Epithelial cell of esophagus (primary cell): ENCODE measurements around the gene CPNE7.

ENCODE experiments used
- DNase-seq: peaks from one replicate; pipeline ENCODE4 v3.0.0; 2010; ENCODE audit warnings: low read depth
- H3K4me3 ChIP-seq: 2 replicates; pipeline ENCODE4 v1.5.1; 2011; ENCODE audit warnings: mild to moderate bottlenecking, low read length, control low read depth
- TF ChIP-seq, protein P1 (sequence below): IDR thresholded peaks from 2 replicates; pipeline ENCODE4 v1.5.1; 2011; ENCODE audit warnings: low read depth, mild to moderate bottlenecking, low read length, control low read depth, inconsistent platforms; ENCODE audit not compliant: insufficient read depth; ENCODE audit errors: missing control alignments

Gene CPNE7

DNA sequence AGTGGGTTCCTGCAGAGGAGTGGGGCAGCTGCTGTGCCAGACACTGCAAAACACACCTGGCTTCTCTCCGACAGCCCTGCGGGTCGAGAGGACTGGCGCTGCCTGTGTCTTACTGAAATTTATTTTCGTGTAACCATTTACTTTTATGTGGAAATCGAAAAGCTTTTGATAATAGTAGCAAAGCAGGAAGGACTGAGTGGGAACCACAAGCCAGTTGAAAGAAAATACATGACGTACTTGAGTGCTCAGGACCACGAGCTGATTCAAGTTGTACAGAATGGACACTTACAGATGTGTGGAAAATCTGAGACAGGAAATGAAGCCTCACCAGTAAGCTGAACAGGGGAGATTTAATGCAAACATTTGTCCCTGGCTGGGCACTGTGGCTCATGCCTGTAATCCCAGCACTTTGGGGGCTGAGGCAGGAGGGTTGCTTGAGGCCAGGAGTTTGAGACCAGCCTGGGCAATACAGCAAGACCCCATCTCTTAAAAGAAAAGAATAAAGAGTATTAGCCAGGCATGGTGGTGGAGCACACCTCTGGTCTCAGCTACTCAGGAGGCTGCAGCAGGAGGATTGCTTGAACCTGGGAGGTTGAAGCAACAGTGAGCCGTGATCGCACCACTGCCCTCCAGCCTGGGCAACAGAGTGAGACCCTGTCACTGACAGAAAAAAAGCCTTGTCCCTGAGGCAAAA, 26.4 kb upstream of the CPNE7 start:
- TF ChIP-seq, protein P1, sequence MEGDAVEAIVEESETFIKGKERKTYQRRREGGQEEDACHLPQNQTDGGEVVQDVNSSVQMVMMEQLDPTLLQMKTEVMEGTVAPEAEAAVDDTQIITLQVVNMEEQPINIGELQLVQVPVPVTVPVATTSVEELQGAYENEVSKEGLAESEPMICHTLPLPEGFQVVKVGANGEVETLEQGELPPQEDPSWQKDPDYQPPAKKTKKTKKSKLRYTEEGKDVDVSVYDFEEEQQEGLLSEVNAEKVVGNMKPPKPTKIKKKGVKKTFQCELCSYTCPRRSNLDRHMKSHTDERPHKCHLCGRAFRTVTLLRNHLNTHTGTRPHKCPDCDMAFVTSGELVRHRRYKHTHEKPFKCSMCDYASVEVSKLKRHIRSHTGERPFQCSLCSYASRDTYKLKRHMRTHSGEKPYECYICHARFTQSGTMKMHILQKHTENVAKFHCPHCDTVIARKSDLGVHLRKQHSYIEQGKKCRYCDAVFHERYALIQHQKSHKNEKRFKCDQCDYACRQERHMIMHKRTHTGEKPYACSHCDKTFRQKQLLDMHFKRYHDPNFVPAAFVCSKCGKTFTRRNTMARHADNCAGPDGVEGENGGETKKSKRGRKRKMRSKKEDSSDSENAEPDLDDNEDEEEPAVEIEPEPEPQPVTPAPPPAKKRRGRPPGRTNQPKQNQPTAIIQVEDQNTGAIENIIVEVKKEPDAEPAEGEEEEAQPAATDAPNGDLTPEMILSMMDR: no peak
- no peak overlapping the region for H3K4me3 ChIP-seq
- no peak for DNase-seq

DNA sequence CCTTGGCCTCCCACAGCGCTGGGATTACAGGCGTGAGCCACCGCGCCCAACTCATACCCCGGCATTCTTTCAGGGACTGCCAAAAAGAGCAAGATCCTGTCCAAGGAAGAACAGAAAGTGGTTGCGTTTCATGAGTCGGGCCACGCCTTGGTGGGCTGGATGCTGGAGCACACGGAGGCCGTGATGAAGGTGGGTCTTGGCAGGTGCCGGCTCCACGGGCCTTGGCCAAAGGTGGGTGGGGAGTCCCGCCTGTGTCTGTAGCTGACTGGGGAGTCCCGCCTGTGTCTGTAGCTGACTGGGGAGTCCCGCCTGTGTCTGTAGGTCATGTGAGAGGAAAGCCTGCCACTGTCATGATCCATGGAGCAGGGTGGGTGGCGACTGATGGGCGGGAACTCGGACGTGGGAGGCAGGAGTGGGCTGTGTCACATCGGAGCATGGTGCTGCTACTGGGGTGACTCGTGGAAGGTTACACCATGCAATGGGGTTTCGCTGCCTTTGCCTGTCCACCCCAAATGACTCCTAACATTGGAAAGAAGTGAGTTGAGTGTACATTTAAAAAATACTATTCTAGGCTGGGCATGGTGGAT, 25.0 kb upstream of the CPNE7 start:
- TF ChIP-seq, protein P1: no peak
- H3K4me3 ChIP-seq: no peak overlapping the region
- no peak for DNase-seq

DNA sequence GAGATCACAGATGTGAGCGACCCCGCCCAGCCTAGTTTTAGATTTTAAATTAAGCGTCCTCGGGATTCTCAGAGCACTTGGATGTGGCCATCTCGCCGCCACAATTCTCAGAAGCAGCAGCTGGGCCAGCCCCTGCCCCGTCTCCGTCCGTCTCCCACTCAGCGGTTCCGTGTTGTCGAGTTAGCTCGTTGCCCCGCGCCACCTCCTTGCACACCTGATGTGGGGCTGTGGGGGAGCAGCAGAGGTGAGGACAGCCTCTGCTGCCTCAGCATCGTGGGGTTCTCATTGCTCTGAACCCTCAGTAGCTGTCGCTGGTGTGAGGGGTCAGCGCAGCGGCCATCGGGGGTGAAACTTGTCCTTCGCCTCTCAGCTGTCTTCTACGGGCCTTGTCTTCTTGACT, 23.2 kb upstream of the CPNE7 start:
- TF ChIP-seq, protein P1: no peak
- H3K4me3 ChIP-seq: no peak overlapping the region
- no peak for DNase-seq

DNA sequence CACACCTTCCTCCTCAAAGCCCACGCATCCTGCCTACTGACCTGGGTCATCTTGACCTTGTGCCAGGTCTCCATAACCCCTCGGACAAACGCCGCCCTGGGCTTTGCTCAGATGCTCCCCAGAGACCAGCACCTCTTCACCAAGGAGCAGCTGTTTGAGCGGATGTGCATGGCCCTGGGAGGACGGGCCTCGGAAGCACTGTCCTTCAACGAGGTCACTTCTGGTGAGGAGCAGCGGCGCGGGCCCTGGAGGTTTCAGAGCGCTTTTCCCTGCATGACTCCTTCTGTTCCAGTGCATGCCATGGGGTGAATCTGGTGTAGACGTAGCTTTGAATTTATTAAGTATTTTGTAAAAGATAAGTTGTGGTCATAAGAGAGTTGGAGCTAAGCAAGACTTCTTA, 22.6 kb upstream of the CPNE7 start:
- TF ChIP-seq, protein P1: no peak
- no peak for DNase-seq
- no peak overlapping the region for H3K4me3 ChIP-seq

DNA sequence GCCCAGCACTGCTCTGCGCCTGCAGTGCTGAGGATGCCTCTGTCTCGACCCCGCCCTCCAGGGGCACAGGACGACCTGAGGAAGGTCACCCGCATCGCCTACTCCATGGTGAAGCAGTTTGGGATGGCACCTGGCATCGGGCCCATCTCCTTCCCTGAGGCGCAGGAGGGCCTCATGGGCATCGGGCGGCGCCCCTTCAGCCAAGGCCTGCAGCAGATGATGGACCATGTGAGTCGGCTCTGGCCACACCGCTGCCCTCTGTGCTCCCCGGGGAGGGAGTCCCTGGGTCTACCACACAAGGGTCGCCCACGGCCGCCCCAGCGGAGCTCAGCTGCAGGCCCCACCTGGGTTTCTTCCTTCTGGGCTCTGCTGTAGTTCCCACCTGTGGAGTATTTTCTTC, 21.8 kb upstream of the CPNE7 start:
- DNase-seq: no peak
- TF ChIP-seq, protein P1: no peak
- no peak overlapping the region for H3K4me3 ChIP-seq

DNA sequence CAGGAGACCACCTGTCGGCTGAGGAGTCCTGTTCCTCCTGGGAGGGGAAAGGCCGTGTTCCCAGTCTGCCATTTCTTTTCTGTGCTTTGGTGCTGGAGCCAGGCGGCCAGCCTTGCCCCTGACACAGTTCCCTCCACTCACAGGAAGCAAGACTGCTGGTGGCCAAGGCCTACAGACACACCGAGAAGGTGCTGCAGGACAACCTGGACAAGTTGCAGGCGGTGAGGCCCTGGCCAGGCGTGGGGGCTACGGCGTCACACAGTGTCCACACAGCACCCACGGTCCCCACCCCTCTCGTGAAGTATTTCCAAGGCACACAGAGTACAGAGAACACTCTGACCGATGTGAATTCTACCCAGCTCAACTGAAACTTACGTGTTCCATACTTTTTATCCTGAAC, 21.2 kb upstream of the CPNE7 start:
- no peak for DNase-seq
- no peak overlapping the region for H3K4me3 ChIP-seq
- TF ChIP-seq, protein P1: no peak

DNA sequence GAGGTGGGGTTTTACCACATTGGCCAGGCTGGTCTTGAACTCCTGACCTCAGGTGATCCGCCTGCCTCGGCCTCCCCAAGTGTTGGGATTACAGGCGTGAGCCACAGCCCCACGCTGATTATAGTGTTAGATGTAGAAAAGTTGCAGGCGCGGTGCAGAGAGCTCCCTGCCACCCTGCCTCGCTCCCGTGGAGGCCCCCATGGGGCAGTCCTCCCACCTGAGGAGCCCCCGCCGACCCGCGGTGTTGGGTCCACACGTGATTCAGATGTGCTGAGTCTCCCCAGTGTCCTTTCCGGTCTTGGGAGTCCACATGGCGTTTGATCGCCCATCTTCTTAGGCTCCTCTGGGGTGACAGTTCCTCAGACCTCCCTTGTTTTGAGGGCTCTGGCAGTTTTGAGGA, 20.3 kb upstream of the CPNE7 start:
- no peak overlapping the region for H3K4me3 ChIP-seq
- TF ChIP-seq, protein P1: no peak
- no peak for DNase-seq
